ENCODE results near the gene IL1RAPL1.

IL1RAPL1 gene

GRCh38 chrX:29241809-29242208 lies 654.6 kb downstream of the IL1RAPL1 start:
- Histone ChIP-seq H3K27ac (ENCODE audit: low read depth, low read length) (no peak overlapping the region), H3K36me3 (ENCODE audit: control insufficient read depth, insufficient read depth, low read length) (no peaks in the 10 kb centered on the region), H3K4me3 (ENCODE audit: low read depth, low read length) (no peak overlapping the region), H3K9ac (ENCODE audit: low read depth, low read length) (no peak overlapping the region), H3K4me1 (ENCODE audit: control insufficient read depth, insufficient read depth, low read length) (peaks cover 9% of the 10 kb centered on the region; the same call in 1 of the 2 replicates), H3K27me3 (ENCODE audit: control insufficient read depth, insufficient read depth, low read length) (peaks cover 12% of the 10 kb centered on the region), H3K9me3 (ENCODE audit: control insufficient read depth, insufficient read depth, low read length) (no peaks in the 10 kb centered on the region)

DNA sequence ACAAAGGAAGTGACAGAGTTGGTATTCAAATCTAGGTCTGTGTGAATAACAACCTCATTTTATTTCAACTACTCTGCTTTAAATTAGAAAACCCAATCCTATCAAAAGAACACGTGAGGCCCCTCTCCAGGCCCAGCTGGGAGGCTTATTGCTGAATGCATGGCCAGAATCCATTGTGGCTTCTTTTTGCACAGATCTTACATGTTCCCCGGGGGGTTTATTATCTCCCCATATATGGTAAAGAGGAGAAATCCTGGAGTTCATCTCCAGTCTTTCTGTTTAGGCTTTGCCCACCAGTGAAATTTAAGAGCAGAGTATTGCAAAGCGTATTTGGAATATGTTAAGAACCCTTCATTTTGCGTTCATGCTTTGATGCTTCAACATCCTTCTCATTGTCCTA lies 655.6 kb downstream of the IL1RAPL1 start:
- Histone ChIP-seq H3K4me1 (ENCODE audit: control insufficient read depth, insufficient read depth, low read length) (peaks cover 9% of the 10 kb centered on the region; the same call in 1 of the 2 replicates), H3K4me3 (ENCODE audit: low read depth, low read length) (no peak overlapping the region), H3K9me3 (ENCODE audit: control insufficient read depth, insufficient read depth, low read length) (no peaks in the 10 kb centered on the region), H3K27ac (ENCODE audit: low read depth, low read length) (no peak overlapping the region), H3K36me3 (ENCODE audit: control insufficient read depth, insufficient read depth, low read length) (no peaks in the 10 kb centered on the region), H3K9ac (ENCODE audit: low read depth, low read length) (no peak overlapping the region), H3K27me3 (ENCODE audit: control insufficient read depth, insufficient read depth, low read length) (peaks cover 7% of the 10 kb centered on the region)

- no peak overlapping the region for H3K9ac ChIP-seq (ENCODE audit: low read depth, low read length)
- no peaks in the 10 kb centered on the region for H3K36me3 ChIP-seq (ENCODE audit: control insufficient read depth, insufficient read depth, low read length)
- H3K4me3 ChIP-seq (ENCODE audit: low read depth, low read length), result no peak overlapping the region
- H3K9me3 ChIP-seq (ENCODE audit: control insufficient read depth, insufficient read depth, low read length), result no peaks in the 10 kb centered on the region
- H3K27ac ChIP-seq (ENCODE audit: low read depth, low read length), result no peak overlapping the region
- no peaks in the 10 kb centered on the region; the same call in 1 of the 2 replicates for H3K27me3 ChIP-seq (ENCODE audit: control insufficient read depth, insufficient read depth, low read length)
- peaks cover 9% of the 10 kb centered on the region; the same call in 1 of the 2 replicates for H3K4me1 ChIP-seq (ENCODE audit: control insufficient read depth, insufficient read depth, low read length)
These were observed 656.7 kb downstream of the IL1RAPL1 start for GRCh38 chrX:29243942-29244341.

- Histone ChIP-seq H3K36me3 (ENCODE audit: control insufficient read depth, insufficient read depth, low read length) (no peaks in the 10 kb centered on the region), H3K27me3 (ENCODE audit: control insufficient read depth, insufficient read depth, low read length) (peaks cover 3% of the 10 kb centered on the region; the same call in 1 of the 2 replicates), H3K27ac (ENCODE audit: low read depth, low read length) (no peak overlapping the region), H3K9ac (ENCODE audit: low read depth, low read length) (no peak overlapping the region), H3K4me3 (ENCODE audit: low read depth, low read length) (no peak overlapping the region), H3K4me1 (ENCODE audit: control insufficient read depth, insufficient read depth, low read length) (no peaks in the 10 kb centered on the region), H3K9me3 (ENCODE audit: control insufficient read depth, insufficient read depth, low read length) (no peaks in the 10 kb centered on the region)
These were observed 667.3 kb downstream of the IL1RAPL1 start for GRCh38 chrX:29254515-29254914.

- Histone ChIP-seq H3K27ac (ENCODE audit: low read depth, low read length) (no peak overlapping the region), H3K9ac (ENCODE audit: low read depth, low read length) (no peak overlapping the region), H3K9me3 (ENCODE audit: control insufficient read depth, insufficient read depth, low read length) (no peaks in the 10 kb centered on the region), H3K4me1 (ENCODE audit: control insufficient read depth, insufficient read depth, low read length) (no peaks in the 10 kb centered on the region), H3K27me3 (ENCODE audit: control insufficient read depth, insufficient read depth, low read length) (no peaks in the 10 kb centered on the region), H3K4me3 (ENCODE audit: low read depth, low read length) (no peak overlapping the region), H3K36me3 (ENCODE audit: control insufficient read depth, insufficient read depth, low read length) (no peaks in the 10 kb centered on the region)
These were observed 670.3 kb downstream of the IL1RAPL1 start for GRCh38 chrX:29257521-29257920.

- Histone ChIP-seq H3K4me3 (ENCODE audit: low read depth, low read length) (no peak overlapping the region), H3K27ac (ENCODE audit: low read depth, low read length) (no peak overlapping the region), H3K27me3 (ENCODE audit: control insufficient read depth, insufficient read depth, low read length) (no peaks in the 10 kb centered on the region), H3K36me3 (ENCODE audit: control insufficient read depth, insufficient read depth, low read length) (no peaks in the 10 kb centered on the region), H3K9me3 (ENCODE audit: control insufficient read depth, insufficient read depth, low read length) (no peaks in the 10 kb centered on the region), H3K9ac (ENCODE audit: low read depth, low read length) (no peak overlapping the region), H3K4me1 (ENCODE audit: control insufficient read depth, insufficient read depth, low read length) (no peaks in the 10 kb centered on the region)
These were observed 682.1 kb downstream of the IL1RAPL1 start for GRCh38 chrX:29269390-29269789.

- no peaks in the 10 kb centered on the region for H3K9me3 ChIP-seq (ENCODE audit: control insufficient read depth, insufficient read depth, low read length)
- H3K27me3 ChIP-seq (ENCODE audit: control insufficient read depth, insufficient read depth, low read length), result no peaks in the 10 kb centered on the region
- H3K4me3 ChIP-seq (ENCODE audit: low read depth, low read length), result no peak overlapping the region
- H3K27ac ChIP-seq (ENCODE audit: low read depth, low read length), result no peak overlapping the region
- H3K9ac ChIP-seq (ENCODE audit: low read depth, low read length), result no peak overlapping the region
- H3K36me3 ChIP-seq (ENCODE audit: control insufficient read depth, insufficient read depth, low read length), result no peaks in the 10 kb centered on the region
- H3K4me1 ChIP-seq (ENCODE audit: control insufficient read depth, insufficient read depth, low read length), result no peaks in the 10 kb centered on the region
These were observed 687.3 kb downstream of the IL1RAPL1 start for GRCh38 chrX:29274517-29274916.

DNA sequence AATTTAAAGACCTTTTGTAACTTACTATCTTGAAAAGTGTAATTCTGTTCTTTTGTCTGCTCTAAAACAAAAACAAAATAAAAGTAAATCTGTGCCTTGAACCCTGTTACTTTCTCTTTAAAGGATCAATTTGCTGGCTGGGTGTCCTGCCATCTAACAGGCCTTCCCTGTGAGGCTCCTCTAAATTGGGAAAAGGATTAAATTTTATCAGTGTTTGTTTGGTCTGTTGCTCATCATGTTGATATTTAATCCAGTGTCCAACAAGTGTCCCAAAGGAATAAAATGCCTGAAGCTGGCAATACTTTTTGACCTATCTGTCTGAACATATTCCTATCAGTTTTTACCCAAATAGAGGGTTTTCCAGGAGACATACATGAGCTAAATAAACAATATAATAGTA lies 688.7 kb downstream of the IL1RAPL1 start:
- H3K4me3 ChIP-seq (ENCODE audit: low read depth, low read length), result no peak overlapping the region
- H3K36me3 ChIP-seq (ENCODE audit: control insufficient read depth, insufficient read depth, low read length), result no peaks in the 10 kb centered on the region
- no peak overlapping the region for H3K9ac ChIP-seq (ENCODE audit: low read depth, low read length)
- no peaks in the 10 kb centered on the region for H3K4me1 ChIP-seq (ENCODE audit: control insufficient read depth, insufficient read depth, low read length)
- no peaks in the 10 kb centered on the region for H3K27me3 ChIP-seq (ENCODE audit: control insufficient read depth, insufficient read depth, low read length)
- H3K27ac ChIP-seq (ENCODE audit: low read depth, low read length), result no peak overlapping the region
- no peaks in the 10 kb centered on the region for H3K9me3 ChIP-seq (ENCODE audit: control insufficient read depth, insufficient read depth, low read length)

DNA sequence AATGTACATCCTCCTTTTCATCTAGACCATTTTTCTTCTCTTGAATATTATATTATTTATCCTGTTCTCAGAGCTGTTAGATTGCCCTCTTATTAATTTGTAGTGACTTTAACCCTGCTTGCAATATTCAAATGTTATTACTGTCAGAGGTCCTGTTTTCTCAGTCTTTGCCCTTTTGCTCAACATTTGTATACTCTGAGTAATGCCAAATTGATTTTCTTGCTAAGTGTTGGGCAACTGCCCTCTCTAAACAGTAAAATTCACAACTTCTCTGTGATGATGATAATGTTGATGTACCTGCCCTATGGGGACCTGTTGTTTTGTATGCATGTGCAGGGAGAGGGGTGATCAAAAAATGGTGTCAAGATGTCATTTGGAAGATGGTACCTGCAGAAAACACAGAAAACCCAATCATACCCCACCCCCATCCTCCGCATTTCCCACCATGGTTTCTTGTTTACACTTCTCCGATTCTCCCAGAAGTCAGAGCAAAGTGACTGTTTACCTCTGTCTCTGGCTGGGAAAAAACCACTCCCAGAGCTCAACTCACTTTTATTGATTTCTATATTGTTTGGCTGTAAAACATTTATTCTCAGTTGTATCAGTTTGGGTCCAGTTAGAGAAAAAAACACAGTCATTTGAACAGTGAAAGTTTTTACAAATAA lies 694.0 kb downstream of the IL1RAPL1 start:
- no peaks in the 10 kb centered on the region for H3K4me1 ChIP-seq (ENCODE audit: control insufficient read depth, insufficient read depth, low read length)
- peaks cover 3% of the 10 kb centered on the region; the same call in 1 of the 2 replicates for H3K9me3 ChIP-seq (ENCODE audit: control insufficient read depth, insufficient read depth, low read length)
- H3K36me3 ChIP-seq (ENCODE audit: control insufficient read depth, insufficient read depth, low read length), result no peaks in the 10 kb centered on the region
- H3K4me3 ChIP-seq (ENCODE audit: low read depth, low read length), result no peak overlapping the region
- no peak overlapping the region for H3K27ac ChIP-seq (ENCODE audit: low read depth, low read length)
- no peak overlapping the region for H3K9ac ChIP-seq (ENCODE audit: low read depth, low read length)
- no peaks in the 10 kb centered on the region for H3K27me3 ChIP-seq (ENCODE audit: control insufficient read depth, insufficient read depth, low read length)

GRCh38 chrX:29285664-29286063 lies 698.4 kb downstream of the IL1RAPL1 start:
- no peak overlapping the region for H3K4me3 ChIP-seq (ENCODE audit: low read depth, low read length)
- no peaks in the 10 kb centered on the region for H3K36me3 ChIP-seq (ENCODE audit: control insufficient read depth, insufficient read depth, low read length)
- H3K9me3 ChIP-seq (ENCODE audit: control insufficient read depth, insufficient read depth, low read length), result peaks cover 3% of the 10 kb centered on the region; the same call in 1 of the 2 replicates
- no peak overlapping the region for H3K27ac ChIP-seq (ENCODE audit: low read depth, low read length)
- no peak overlapping the region for H3K9ac ChIP-seq (ENCODE audit: low read depth, low read length)
- H3K4me1 ChIP-seq (ENCODE audit: control insufficient read depth, insufficient read depth, low read length), result no peaks in the 10 kb centered on the region
- peaks cover 2% of the 10 kb centered on the region; the same call in 1 of the 2 replicates for H3K27me3 ChIP-seq (ENCODE audit: control insufficient read depth, insufficient read depth, low read length)

GRCh38 chrX:29295987-29296680 lies 708.9 kb downstream of the IL1RAPL1 start:
- Histone ChIP-seq H3K9me3 (ENCODE audit: control insufficient read depth, insufficient read depth, low read length) (peaks cover 3% of the 10 kb centered on the region; the same call in 1 of the 2 replicates), H3K27ac (ENCODE audit: low read depth, low read length) (no peak overlapping the region), H3K9ac (ENCODE audit: low read depth, low read length) (no peak overlapping the region), H3K4me3 (ENCODE audit: low read depth, low read length) (no peak overlapping the region), H3K4me1 (ENCODE audit: control insufficient read depth, insufficient read depth, low read length) (peaks cover 26% of the 10 kb centered on the region), H3K36me3 (ENCODE audit: control insufficient read depth, insufficient read depth, low read length) (no peaks in the 10 kb centered on the region), H3K27me3 (ENCODE audit: control insufficient read depth, insufficient read depth, low read length) (peaks cover 14% of the 10 kb centered on the region; the same call in 1 of the 2 replicates)
